Uterus (tissue), 2 donors: ENCODE results near the gene C1orf21.

ENCODE experiments used
- CTCF ChIP-seq, 4 experiments: fragments of 200-600 bp in 2 of 4; fragments of 450-650 bp in 2 of 4; sonication (generic) in 2 of 4; IDR thresholded peaks; one replicate each; pipeline ENCODE4 v1.5.1; 2016 to 2019; ENCODE audit warnings: antibody characterized with exemption in 4 of 4, mild to moderate bottlenecking in 2 of 4, moderate library complexity in 1 of 4
- POLR2A ChIP-seq, 2 donors: fragments of 450-650 bp; IDR thresholded peaks; one replicate each; pipeline ENCODE4 v1.6.1; 2016; ENCODE audit warnings: antibody characterized with exemption in 2 of 2, mild to moderate bottlenecking in 1 of 2, moderate library complexity in 1 of 2

GRCh38 chr1:184368354-184368753 lies 18.5 kb upstream of the C1orf21 start:
- TF ChIP-seq CTCF (IDR thresholded peaks at IDR 0.05) (no peak), POLR2A (IDR thresholded peaks at IDR 0.05) (no peak)
